Transverse colon (tissue), 3 donors: ENCODE data around the gene WWC1.

Source experiments
- EP300 ChIP-seq: sonication (generic); formaldehyde crosslinking; IDR thresholded peaks from one replicate; pipeline ENCODE4 v1.6.1; 2017; ENCODE audit warnings: antibody characterized with exemption, low read depth
- TF ChIP-seq, protein P1 (sequence below), 5 experiments: fragments of 200-600 bp in 3 of 5; fragments of 450-650 bp in 2 of 5; sonication (generic) in 3 of 5; IDR thresholded peaks; 1 replicate in 2 of 5; 2 replicates in 3 of 5; pipeline ENCODE4 v1.5.1; 2016 to 2017; ENCODE audit warnings: antibody characterized with exemption in 5 of 5, inconsistent platforms in 3 of 5, mild to moderate bottlenecking in 2 of 5, moderate library complexity in 1 of 5

DNA sequence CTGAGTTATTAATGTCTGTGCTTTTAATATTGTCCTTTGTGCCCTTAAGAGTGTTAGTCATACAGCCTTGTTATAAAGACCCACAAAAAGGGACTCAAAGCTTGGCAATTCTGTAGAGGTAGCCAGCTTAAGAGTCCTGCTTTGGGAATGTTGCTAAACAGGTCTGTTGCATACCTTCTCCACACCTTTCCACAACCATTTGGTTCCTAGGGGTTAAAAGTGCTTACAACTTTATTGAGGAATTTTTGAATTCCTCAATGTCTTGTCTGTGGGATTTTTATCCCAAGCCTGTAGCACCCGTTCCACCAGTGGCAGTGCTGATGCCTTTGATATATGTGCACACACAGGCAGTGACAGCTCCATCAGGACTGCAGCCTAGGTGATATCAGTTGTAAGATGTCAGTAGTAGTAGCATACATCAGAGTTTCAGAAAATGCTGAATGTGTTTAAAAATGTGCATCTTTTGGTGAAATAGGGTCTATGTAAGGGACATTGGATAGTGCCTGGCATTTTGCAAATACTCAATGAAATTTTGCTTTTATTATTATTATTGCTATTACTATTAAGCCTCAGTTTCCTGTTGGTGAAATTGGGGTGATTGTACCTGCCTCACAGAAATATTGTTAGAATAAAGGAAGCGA lies 68.5 kb downstream of the WWC1 start:
- TF ChIP-seq, protein P1, sequence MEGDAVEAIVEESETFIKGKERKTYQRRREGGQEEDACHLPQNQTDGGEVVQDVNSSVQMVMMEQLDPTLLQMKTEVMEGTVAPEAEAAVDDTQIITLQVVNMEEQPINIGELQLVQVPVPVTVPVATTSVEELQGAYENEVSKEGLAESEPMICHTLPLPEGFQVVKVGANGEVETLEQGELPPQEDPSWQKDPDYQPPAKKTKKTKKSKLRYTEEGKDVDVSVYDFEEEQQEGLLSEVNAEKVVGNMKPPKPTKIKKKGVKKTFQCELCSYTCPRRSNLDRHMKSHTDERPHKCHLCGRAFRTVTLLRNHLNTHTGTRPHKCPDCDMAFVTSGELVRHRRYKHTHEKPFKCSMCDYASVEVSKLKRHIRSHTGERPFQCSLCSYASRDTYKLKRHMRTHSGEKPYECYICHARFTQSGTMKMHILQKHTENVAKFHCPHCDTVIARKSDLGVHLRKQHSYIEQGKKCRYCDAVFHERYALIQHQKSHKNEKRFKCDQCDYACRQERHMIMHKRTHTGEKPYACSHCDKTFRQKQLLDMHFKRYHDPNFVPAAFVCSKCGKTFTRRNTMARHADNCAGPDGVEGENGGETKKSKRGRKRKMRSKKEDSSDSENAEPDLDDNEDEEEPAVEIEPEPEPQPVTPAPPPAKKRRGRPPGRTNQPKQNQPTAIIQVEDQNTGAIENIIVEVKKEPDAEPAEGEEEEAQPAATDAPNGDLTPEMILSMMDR (IDR thresholded peaks at IDR 0.05), result no peak
- no peak for TF ChIP-seq EP300
